RPMI7951 (cell line): Measurements from ENCODE around the gene OPA1. TPM values are rescaled to one million over a fixed set of nuclear protein-coding genes. Genes with fewer than 3 reads are reported as not detected.
A peak's percentile ranks its signal among the peaks of the same experiment; 100 is the strongest.

Experiments used
- DNase-seq: peaks from one replicate; pipeline ENCODE4 v3.0.0-alpha.2; 2012; ENCODE audit warnings: low read depth
- total RNA-seq: library from RNA; depleted of rRNA; stranded (reverse); fragments of >200 nt; shearing (Covaris generic); gene quantifications from 2 replicates; pipeline ENCODE4 v1.2.3, GENCODE V29; 2014

The OPA1 gene
- total RNA-seq, 1 experiment from 2014 or later: 68.7 TPM

DNA sequence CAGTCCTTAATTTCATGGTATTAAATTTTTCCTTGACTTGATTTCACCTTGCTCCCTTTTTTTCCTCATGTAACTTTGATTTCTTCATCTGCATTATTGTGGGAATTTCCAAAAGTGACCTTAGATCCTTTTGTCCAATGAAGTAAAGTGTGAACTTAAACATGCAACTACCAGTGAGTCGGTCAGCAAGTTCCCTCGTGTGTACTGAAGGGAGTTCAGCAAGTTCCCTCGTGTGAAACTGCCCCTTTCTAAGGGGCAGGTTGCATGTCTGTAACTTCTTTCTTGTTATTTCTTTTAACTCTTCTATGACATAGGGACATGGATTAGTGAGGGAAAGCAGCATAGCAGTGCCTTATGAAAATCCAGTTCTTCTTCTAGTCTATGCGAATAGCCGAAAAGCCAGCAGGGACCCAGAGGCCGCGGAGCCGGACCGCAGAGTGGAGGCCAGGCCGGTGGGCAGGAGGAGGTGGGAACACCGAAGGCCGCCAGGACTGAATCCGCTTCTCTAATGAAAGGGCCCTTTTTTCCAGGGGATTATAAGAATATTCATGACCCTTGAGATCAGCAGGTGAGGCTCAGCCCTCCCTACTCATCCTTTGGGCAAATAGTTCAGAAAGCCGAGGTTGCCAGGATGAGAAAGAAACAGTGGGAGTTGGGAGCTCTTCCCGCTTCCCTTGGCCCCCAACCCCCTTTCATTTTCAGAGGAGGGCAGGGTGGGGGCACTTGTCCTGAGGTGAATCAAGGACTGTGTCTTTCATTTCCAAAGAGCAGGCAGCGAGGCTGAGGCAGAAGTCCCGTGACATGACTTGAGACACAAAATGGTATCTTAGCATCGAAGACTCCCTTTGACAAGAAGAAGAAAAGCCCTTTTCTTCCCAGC is 117.5 kb downstream of the OPA1 start:
- DNase-seq: no peak

DNA sequence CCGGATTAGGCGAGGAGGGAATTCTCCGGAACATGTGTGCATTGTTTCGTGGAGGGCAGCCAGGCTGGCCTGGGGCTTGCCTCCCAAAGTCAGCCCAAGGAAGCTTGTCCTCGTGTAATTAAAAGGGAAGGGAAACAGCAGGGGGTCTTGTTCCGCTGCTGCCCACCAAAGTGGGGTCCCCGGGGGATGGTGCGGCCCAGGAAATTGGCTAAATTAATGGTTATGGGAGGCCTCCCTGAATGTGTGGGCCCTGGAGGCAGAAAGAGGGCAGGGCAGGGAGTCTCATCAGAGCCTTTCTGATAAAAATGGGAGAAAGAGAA is 118.1 kb downstream of the OPA1 start:
- peak; percentile 11 for DNase-seq

DNA sequence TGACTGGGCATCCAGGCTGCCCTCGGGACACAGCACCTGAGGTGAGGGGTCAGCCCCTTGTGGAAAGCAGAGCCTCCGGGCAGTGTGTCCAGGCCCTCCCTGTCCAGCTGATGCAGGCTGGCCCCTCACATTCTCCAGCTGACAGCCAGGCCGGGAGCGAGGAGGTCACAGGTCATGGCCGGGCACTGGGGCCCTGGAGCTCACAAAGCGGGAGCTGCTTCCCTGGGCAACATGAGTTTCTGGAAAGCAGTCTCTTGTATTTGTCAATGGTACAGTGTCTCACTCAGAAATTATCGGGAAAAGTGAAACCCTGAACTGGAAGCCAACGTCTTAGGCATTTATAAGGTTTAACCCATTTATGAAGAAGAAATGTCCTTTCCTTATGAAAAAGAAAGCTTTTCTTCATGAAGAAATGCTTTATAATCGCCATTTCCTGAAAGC is 118.5 kb downstream of the OPA1 start:
- no peak for DNase-seq

DNA sequence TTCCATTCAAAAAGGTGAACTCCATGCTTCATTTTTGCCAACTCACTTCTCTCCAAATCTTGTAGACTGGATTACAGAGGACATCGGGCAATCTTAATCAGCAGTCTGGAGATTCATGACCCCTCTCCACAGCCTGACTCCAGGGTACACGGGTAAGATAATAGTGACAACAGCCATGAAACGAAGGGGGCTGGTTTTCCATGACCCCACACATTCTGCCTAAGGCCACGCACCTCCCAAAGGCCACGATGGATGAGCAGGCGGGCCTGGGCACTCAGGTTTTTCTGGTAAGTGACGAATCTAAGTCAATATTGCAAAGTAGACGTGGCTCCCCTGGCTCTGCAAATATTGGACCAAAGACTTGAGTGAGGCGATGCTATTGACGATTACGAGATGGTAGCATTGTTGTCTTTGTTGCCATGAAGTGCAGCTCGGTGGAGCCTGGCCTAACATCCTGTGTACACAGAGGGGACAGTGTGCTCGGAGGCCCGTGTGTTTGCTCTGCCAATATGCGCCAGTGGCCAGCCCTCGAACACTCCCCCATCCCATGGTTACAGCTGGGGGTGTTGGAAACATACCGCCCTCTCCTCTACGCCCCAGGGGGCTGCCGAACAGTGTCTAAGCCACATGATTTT is 119.1 kb downstream of the OPA1 start:
- no peak for DNase-seq

DNA sequence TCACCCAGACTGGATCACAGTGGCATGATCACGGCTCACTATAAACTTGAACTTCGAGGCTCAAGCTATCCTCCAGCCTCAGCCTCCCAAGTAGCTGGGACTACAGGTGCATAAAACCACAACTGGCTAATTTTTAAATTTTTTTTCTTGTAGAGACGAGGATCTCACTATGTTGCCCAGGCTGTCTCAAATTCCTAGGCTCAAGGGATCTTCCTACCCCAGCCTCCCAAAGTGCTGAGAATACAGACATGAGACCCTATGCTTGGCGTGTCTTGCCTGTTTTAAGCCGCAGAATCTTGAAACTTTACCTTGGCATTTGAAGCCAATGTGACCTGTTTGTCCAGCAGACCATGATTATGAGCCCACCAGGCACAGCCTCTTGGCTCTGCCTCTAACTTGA is 119.9 kb downstream of the OPA1 start:
- no peak for DNase-seq

DNA sequence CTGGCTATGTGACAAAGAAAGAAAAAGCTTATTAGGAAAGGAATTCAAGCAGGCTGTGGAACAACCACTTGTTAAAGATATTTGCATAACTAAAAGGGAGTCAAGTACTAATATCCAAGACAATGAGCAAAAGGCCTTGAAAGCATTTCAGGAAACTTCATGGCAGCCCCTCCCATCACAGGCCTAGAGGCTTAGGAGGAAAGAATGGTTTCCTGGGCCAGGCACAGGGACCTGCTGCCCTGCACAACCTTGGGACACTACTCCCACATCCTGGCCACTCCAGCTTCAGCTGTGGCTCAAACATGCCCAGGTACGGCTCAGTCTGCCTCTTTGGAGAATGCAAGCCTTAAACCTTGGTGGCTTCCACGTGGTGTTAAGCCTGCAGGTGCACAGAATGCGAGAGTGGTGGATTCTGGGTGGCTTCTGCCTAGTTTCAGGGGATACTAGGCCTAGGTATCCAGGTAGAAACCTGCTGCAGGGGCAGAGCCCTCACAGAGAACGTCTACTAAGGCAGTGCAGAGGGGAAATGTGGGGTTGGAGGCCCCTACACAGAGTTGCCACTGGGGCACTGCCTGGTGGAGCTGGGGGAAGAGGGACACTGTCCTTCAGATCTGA is 121.6 kb downstream of the OPA1 start:
- no peak for DNase-seq

DNA sequence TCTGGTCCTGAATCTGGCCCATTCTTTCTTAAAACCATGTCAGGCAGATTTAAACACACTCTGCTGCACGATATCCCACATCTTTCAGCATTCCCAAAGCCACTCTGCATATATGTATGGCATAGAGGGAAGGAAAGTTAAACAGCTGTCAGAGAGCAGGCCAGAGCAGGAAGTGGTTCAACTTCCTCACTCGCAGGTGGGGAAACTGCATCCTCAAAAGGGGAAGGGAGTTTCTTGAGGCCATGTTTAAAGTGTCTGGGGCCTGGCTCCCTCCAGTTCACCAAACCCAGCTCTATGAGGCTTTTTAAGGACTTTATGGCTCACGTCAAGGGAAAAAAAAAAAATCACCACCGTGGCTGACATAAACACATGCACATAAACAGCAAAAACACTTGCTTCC is 123.1 kb downstream of the OPA1 start:
- no peak for DNase-seq

DNA sequence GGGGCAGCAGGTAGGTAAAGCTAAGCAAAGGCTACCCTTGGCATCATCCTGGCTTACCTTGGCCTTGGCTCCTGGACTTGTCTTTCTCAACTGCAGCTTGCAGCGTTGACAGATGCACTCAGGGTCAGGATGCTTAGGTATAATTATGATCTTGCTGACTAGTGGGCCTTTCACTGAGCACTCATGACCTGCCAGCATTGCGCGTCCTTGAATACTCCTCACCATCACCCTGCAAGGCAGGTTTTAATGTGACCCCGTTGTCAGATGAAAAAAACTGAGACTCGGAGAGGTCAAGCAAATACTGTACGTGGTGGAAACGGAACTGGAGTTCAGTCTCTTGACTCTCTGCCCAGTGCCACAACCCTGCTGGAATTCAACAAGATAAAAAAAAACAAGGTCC is 126.7 kb downstream of the OPA1 start:
- no peak for DNase-seq

DNA sequence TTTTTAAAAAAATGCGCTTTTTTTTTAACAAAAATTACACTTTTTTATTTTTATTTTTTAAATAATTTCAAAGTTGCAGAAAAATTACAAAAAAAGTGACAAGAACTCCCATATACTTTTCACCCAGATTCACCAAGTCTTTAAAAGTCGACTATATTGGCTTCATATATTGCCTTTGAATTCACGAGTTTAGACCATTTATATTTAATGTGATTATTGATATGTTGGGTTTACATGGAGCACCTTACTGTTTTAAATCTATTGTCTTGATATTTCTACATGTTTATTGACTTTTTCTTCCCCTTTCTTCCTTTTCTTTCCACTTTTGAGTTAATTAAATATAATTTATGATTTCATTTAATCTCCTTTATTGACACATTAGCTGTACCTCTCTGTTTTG is 127.2 kb downstream of the OPA1 start:
- DNase-seq: no peak

DNA sequence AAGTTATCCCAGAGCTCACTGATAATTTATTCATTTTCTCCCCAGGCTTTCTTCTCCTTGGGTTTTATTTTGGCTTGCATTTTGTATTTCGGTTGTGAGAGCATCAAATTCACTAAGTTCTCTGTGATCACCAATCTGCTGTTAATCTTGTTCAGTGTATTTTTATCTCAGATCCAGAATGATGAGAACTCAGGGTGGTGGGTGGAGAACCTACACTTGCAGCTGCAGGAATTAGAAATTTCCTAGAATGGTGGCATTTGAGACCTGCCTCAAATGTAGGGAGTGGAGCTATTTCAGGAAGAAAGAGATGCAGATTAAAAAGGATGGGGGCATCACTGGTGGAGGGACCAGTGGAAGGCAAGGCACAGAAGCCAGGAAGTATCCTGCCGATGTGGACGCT is 129.6 kb downstream of the OPA1 start:
- DNase-seq: no peak

DNA sequence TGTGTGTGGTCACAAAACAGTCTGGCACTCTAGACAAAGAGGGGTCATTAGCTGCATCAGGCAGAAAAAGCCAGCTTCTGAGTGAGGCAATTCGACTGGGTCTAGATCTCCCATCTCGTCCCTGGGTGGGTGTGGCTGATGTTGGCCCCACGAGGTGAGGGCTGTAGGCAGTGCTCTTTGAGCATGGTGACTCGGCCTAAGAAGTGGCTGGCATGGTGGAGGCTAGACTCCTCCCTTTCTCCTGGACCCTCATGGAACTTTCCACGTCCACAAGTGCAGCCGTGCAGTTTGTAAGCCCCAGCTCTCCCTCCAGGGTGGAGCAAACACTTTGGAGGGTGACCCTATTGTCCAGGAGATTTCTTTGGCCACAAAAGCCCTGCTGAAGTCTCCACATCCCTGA is 134.1 kb downstream of the OPA1 start:
- DNase-seq: no peak

DNA sequence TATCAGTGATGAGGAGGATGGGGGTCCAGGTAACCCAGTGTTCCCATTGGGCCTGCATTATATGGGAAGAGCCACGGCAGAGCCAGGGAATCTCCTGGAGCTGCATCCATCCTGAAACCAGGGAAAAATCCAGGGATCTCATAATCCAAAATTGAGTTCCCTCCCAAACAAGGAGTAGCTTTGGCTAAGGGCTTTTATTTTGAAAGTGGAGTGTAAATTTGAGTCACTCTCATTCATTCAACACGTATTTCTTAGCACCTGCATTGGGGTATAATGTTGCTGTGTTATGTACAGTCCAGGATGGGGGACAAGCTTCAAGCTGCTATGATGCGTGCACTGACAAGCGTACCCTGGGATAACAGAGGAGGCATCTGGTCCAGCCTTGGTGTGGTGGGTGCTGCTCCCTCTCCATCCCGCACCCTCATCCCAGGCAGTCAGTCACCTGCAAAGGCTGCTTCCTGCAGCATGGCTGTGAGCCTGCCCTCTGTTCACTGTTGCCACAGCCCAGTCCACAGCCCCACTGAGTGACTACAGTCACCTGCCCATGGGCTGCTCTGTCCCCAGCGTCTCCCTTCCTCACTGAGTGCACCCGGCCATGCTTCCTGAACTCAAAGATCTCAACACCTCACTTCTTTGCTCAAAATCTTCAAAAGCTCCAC is 135.6 kb downstream of the OPA1 start:
- DNase-seq: no peak

DNA sequence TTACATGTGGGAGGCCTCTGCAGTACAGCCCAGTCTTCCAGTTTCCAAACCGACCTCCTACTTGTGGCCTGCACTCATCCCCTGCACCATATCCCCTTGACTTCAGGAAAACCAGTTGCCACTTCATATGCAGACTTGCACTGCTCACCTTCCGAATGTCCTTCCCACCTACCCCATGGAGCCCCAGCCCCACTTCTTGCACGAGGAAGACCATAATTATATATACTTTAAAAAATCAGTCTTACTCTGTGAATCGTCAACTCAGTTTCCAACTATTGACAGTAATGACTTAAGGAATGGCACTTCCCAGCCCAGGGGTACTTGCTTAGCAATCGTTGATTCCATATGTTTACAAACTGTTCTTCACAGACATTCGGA is 136.1 kb downstream of the OPA1 start:
- DNase-seq: no peak

DNA sequence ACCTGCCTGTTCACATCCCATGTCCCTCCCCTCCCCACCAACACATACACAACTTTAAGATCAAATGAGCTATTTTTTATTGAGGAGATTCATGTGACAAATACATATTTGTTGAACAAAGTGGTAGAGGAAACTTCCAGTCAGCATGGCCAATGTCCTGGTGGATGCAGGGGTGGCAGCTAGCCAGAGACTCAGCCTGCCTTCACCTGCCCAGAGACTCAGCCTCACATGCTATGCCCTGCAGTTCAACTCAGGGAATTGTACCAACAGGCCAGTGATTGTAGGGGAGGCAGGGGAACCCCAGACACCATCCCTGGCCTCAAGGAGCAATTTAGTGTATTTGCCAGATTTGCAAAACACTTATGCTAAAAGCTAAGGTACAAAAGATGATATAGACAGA is 136.6 kb downstream of the OPA1 start:
- DNase-seq: no peak

DNA sequence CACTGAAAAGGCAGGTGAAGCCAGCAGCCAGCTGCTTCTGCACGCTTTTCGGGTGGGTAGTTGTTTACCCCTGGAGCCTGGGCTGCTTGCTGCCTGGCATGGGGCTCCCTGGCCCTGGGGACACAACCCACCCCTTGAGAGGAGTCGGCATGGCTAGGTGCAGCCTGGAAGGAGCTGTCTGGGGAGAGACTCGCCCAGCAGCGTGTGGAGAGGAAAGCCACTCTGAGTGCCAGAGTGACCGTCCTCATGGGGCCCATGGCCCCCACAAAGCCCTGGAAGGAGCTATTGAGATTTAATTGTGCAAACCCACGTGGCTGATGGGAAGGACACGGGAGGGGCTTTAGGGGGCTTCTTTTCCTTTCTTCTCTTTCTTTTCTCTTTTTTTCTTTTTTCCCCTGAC is 137.5 kb downstream of the OPA1 start:
- no peak for DNase-seq

DNA sequence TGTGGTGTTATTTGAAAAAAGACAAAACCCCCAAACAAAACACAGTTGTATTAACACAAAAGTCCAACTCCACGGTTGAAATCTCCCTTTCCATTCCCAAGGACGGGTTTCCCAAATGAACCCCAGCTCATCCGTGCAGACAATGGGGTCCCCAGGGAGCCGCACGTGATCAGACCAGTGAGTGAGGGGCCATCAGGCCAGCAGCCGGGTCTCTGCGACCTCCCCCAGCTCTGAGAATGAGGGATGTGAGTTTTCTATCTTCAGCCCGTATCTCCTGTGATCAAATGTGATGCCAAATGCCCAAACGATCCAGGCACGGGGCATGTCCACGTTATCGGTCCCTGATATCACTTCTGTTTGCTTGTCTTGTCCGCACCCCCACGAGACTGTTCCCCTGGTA is 138.0 kb downstream of the OPA1 start:
- no peak for DNase-seq

DNA sequence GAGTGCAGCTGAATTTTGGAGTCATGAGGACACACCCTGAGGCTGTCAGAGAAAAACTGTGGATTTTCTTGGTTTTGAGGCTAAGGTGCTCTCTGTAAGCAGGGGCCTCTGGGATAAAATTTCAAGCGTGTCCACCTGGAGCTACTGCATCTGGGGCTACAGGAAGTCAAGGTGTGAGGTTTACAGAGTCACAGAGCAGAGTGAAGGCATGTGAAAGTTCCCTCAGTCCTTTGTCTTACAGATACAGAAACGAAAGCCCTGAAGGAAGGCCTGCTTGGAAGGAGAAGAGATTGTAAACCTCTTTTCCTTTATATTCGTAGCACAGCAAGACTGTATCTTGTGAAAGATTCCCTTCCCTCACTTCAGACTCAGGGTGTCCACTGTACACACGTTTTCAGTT is 138.6 kb downstream of the OPA1 start:
- no peak for DNase-seq

DNA sequence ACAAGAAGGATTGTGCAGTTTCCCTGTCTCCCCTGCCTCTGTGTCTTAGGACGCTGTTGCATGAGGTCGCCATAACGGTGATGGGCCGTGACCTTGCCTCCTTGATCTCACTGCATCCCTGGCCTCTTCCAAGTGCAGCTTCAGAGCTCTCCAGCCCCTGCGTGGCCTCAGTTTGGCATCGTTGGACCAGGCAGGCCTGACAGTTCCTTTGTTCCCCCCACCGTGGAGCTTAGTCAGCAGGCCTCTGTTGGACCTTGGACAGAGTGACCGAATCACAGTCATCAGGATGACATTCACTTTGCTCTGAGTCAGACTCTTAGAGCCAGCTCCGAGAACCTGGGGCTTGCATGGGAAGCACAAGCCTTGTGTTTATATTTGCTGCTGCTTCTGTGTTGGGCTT is 139.4 kb downstream of the OPA1 start:
- DNase-seq: peak; percentile 80

DNA sequence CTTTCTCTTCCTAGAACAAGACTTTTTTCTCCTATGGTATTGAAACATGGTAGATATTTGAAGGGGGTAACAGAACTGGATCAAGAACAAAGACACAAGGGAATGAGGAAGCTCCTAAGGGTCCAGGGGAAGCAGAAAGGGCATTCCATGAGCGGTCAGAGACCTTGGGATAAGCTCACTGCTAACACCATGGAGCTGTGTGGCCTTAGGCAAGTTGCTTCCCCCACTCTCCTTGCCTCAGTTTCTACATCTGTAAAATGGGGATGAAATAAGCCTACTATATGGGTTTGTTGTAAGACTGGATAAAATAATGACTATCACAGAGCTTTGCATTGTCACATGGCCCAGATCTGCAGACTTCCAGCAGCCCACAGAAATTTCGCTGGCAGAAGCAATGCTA is 139.8 kb downstream of the OPA1 start:
- DNase-seq: no peak

DNA sequence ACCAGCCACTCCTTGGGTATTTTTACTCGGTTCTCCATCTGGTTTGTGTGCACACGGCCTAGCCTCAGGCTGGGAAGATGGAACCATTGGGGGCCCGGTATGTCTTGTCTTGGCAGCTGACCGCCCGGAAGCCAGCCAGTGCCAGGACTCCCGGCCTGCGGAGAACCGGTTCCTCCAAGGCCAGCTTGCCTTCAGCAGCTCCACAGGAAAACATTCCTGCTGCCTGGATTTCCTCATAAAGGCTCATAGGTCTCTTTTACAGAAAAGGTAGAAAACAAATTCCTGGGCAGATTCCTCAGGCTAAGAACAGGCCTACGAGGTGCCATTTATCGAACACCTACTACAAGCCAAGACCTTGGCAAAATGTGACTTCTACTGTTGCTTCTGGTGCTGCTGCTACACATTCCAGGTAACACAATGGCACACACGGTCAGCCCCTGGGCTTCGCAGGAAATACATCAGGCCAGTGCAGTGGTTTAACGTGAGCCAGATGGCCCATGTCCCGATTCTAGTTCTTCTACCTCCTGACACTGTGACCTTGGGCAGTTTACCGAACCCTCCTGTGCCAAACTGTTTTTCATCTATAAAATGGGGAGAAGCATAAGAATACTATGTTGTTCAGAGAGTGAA is 141.8 kb downstream of the OPA1 start:
- no peak for DNase-seq

DNA sequence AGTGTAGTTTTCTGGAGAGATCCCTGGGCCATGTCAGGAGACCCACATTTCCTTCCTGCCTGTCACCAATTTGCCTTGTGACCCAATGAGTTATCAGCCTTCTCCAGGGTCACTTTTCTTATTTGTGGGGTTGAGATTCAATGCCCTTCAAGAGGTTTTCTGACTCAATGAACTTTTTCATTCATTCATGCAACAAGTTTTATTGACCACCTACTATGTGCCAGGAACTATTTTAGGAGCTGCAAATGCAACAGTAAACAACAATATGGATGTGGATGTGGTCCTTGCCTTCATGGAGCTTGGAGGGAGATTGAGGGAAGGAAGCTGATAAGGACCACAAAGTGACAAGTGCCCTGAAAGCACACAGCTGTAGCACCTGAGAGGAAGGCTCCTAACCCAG is 142.8 kb downstream of the OPA1 start:
- DNase-seq: no peak

DNA sequence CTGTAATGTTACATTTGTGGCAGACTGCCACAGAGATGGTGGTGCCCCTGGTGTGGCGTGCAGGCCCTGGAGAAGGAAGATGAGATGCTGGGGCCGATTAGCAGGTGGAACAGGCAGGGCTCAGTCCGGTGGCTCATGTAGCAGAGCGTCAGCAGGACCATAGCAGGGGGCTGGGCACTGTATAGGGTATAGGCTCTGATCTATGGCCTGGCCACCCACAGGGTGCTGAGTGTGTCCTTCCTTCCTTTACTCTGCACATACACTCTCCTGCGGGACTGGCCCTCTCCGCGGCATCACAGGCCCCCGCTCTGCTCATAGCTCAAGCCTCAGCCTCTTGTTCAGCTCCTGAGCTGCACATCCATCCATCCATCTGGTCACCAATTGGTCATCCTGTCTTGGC is 143.6 kb downstream of the OPA1 start:
- DNase-seq: no peak
